HepG2 (cell line): ENCODE measurements around the gene IGSF21.

Experiments used
- CBFB ChIP-seq: sonication (generic); formaldehyde crosslinking; IDR thresholded peaks from 2 replicates; pipeline ENCODE4 v1.4.0; 2020; ENCODE audit warnings: missing genetic modification reagents
- EP300 ChIP-seq, 3 experiments: sonication (generic) in 1 of 3; formaldehyde crosslinking in 1 of 3; IDR thresholded peaks; 2 replicates each; pipeline versions ENCODE4 v1.5.1 to v1.6.1; 2011 to 2020; ENCODE audit warnings: low read depth in 2 of 3, low read length in 2 of 3, borderline replicate concordance in 1 of 3, improper control_type of control experiment in 1 of 3, mild to moderate bottlenecking in 1 of 3, missing genetic modification reagents in 1 of 3, moderate library complexity in 1 of 3
- REL ChIP-seq: sonication (generic); formaldehyde crosslinking; conservative IDR thresholded peaks from 2 replicates; pipeline ENCODE4 v1.8.0; 2022; ENCODE audit warnings: mild to moderate bottlenecking, missing genetic modification reagents, moderate library complexity
- ZBTB34 ChIP-seq: sonication (generic); formaldehyde crosslinking; IDR thresholded peaks from 2 replicates; pipeline ENCODE4 v1.8.0; 2022; ENCODE audit warnings: mild to moderate bottlenecking, missing genetic modification reagents

GRCh38 chr1:18348354-18348753, 240.8 kb downstream of the IGSF21 start:
- TF ChIP-seq EP300 (IDR thresholded peaks at IDR 0.05; ENCODE audit: low read depth in 2 of 2, low read length in 2 of 2) (no peak), EP300 (CRISPR knock-in tag; IDR thresholded peaks at IDR 0.05; ENCODE audit: borderline replicate concordance) (no peak), ZBTB34 (CRISPR knock-in tag) (no peak), REL (CRISPR knock-in tag) (no peak), CBFB (no peak)
